Activated CD8-positive, alpha-beta memory T cell treated with anti-CD3 and anti-CD28 coated beads for 36 hours (primary cell): Measurements from ENCODE around the gene BIK. TPM values are rescaled to one million over a fixed set of nuclear protein-coding genes. Genes with fewer than 3 reads are reported as not detected.

Experiments used
- CTCF ChIA-PET: fragments of 350-600 bp; sonication (Branson Sonifier 250); formaldehyde crosslinking; loops from one replicate; lab custom pipeline; 2021; ENCODE audit warnings: antibody characterized with exemption; lab: Charles Lee
- POLR2A ChIA-PET: fragments of 350-600 bp; sonication (Branson Sonifier 250); formaldehyde crosslinking; loops from one replicate; lab custom pipeline; 2021; ENCODE audit warnings: antibody characterized with exemption; lab: Charles Lee
- total RNA-seq, 2 experiments: library from RNA; stranded (reverse); gene quantifications; one replicate each; pipeline ENCODE4 v1.2.3, GENCODE V29; 2021

Gene BIK
- total RNA-seq, 2 experiments from 2014 or later, result 3.5 to 4.4 TPM

- CTCF ChIA-PET, result interaction anchor here (0.6 to 1.3 kb wide), 2 partner anchors 24 to 45 kb away, joined by 3 to 5 read pairs; no protein-coding TSS in a partner anchor
- POLR2A ChIA-PET, result interaction anchor here (0.6 kb wide), 1 partner anchor 13 kb away, joined by 11 read pairs; no protein-coding TSS in a partner anchor
Measured at GRCh38 chr22:43152357-43153071, 42.0 kb downstream of the BIK start.

DNA sequence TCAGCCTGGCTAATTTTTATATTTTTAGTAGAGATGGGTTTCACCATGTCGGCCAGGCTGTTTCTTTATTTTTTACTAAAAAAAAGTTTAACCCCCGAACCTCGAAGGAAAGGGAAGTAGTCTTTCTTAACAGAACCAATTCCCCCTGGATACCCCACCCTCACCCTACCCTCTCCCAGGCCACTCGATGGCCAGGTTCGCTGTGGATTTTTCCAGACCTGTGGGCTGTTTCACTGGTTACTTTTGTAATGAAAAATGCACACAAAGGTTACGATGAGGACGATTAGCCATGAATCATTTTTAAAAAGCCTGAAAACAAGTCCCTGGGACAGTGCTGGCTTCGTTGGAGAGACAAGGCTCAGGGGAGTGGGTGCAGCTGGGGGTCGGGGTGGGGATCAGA lies 43.3 kb downstream of the BIK start:
- CTCF ChIA-PET, result no interaction called here
- POLR2A ChIA-PET, result interaction anchor here (0.6 kb wide), 1 partner anchor 1551 kb away, joined by 3 read pairs; no protein-coding TSS in a partner anchor

- ChIA-PET POLR2A (no interaction called here), CTCF (interaction anchor here (0.5 kb wide), 1 partner anchor 345 kb away, joined by 3 read pairs; no protein-coding TSS in a partner anchor)
Measured at GRCh38 chr22:43154887-43155536, 44.5 kb downstream of the BIK start.

DNA sequence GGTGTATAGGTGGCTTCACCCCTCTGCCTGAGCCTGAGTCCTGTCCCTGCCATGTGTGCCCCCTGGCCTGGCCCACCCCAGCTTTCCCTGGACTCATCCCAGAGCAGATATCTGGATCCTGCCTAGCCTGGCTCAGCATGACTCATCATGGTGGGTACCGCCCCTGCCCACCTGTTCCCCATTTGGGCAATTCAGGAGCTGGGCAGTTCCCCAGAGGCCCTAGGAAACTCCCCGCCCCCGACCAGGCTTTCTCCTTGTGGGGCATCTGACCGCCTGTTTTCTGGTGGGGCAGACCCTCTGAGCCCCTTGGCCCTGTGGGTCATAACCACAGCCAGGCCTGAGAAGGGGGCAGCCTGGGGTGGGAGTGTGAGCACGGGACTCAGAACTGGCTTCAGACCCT lies 45.2 kb downstream of the BIK start:
- ChIA-PET POLR2A (no interaction called here), CTCF (no interaction called here)

DNA sequence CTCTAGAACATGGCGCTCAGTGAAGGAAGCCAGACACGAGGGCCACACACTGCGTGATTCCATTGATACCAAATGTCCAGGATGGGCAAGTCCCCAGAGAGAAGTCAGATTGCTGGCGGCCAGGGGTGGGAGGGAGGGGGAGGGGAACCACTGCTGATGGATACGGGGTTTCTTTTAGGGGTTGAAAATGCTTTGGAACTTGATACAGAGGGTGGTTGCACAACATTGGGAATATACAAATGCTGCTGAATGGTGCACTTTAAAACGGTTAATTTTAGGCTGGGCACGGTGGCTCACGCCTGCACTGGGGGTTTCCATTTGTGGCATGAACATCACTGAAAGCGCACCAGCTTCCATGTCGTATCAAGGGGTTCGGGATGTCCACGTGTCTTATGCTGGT lies 45.9 kb downstream of the BIK start:
- ChIA-PET CTCF (no interaction called here), POLR2A (no interaction called here)

GRCh38 chr22:43157874-43158546 lies 47.5 kb downstream of the BIK start:
- POLR2A ChIA-PET, result no interaction called here
- CTCF ChIA-PET, result no interaction called here

GRCh38 chr22:43158778-43159483 lies 48.4 kb downstream of the BIK start:
- ChIA-PET POLR2A (no interaction called here), CTCF (no interaction called here)

DNA sequence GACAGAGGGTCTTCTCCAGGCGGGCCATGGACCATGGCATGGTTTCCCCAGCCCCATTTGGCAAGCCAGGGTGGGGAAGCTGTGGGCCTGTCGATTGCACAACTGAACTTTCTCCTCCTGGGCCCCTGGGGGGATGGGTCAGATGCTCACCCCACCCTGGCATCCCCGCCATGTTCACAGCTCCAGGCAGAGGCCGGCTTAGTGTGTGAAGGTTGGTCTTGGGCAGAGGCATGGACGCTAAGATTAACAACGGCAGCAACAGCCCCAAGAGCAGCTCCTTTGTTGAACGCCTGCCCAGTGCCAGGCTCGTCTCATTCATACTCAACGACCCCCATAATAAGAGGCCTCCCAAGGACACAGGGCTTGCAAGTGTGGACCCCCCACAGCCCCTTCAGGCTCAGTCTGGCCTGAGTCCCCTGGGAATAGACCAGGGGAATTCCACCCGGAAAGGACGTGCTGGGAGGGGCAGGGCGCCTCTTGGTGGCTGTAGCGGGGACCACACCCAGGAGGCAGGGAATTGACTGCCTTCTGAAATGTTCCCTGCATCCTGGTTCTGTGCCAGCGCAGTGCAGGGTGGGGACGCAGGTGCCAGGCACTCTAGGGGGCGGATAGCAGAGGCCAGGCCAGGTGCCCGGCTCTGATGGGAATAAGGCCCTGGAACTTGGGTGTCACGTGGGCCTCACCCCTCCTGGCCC lies 49.1 kb downstream of the BIK start:
- ChIA-PET CTCF (no interaction called here), POLR2A (no interaction called here)

DNA sequence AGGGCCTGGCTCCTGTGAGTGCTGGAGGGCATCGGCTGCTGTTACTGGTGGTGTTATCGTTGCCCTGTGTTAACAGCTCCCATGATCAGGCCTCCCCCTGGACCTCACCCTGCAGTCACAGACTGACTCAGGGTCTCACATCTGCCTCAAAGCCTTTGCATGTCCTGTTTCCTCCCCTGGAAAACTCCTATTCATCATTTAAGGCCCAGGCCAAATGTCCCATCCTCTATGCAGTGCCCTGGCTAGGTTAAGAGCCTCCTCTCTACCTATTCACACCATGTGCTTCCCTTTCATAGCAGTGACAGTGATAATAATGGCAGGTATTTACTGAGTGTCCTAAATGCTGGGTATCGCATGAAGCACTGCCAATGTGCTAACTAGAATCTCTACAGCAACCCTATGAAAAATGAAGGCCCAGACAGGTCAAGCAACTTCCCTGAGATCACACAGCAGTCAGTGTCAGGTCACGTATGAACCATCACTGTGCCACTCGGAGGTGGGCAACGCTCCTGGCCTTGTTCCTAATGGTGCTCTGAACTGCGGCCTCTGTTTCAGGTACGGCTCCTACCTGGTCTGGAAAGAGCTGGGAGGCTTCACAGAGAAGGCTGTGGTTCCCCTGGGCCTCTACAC lies 50.1 kb downstream of the BIK start:
- ChIA-PET POLR2A (interaction anchor here (0.5 kb wide), 1 partner anchor 239 kb away, joined by 8 read pairs; no protein-coding TSS in a partner anchor), CTCF (no interaction called here)

GRCh38 chr22:43162412-43163150 lies 52.0 kb downstream of the BIK start:
- ChIA-PET CTCF (interaction anchor here (0.6 kb wide), 1 partner anchor 19 kb away, joined by 3 read pairs; the partner anchor contains the start of gene MCAT), POLR2A (interaction anchor here (0.5 kb wide), 1 partner anchor 1439 kb away, joined by 4 read pairs; no protein-coding TSS in a partner anchor)

GRCh38 chr22:43163241-43163795 lies 52.8 kb downstream of the BIK start:
- ChIA-PET POLR2A (interaction anchor here (0.5 to 0.7 kb wide), 2 partner anchors 129 to 1438 kb away, joined by 4 to 5 read pairs; no protein-coding TSS in a partner anchor), CTCF (interaction anchor here (0.6 kb wide), 1 partner anchor 20 kb away, joined by 3 read pairs; the partner anchor contains the start of gene MCAT)

DNA sequence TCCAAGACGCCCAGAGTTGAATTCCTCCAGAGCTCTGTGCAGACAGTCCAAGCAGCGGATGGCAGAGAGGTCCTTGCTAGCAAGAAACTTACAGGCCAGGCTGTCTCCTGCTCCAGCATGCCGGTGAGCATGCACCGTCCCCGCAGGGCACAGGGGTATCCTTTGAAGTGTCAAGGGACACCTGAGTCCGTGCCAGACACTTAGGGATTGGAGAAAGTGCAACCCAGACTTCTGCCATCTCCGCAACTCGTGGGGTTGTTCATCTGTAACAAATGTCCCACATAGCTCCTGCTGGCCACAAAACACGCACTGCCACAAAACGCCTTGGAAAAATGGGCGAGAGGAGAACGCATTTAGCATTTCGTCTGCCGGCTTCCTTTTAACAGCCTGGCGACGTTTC lies 54.1 kb downstream of the BIK start:
- ChIA-PET CTCF (interaction anchor here (0.6 kb wide), 1 partner anchor 55 kb away, joined by 3 read pairs; no protein-coding TSS in a partner anchor), POLR2A (no interaction called here)

GRCh38 chr22:43166132-43166930 lies 55.8 kb downstream of the BIK start:
- POLR2A ChIA-PET, result no interaction called here
- CTCF ChIA-PET, result no interaction called here

DNA sequence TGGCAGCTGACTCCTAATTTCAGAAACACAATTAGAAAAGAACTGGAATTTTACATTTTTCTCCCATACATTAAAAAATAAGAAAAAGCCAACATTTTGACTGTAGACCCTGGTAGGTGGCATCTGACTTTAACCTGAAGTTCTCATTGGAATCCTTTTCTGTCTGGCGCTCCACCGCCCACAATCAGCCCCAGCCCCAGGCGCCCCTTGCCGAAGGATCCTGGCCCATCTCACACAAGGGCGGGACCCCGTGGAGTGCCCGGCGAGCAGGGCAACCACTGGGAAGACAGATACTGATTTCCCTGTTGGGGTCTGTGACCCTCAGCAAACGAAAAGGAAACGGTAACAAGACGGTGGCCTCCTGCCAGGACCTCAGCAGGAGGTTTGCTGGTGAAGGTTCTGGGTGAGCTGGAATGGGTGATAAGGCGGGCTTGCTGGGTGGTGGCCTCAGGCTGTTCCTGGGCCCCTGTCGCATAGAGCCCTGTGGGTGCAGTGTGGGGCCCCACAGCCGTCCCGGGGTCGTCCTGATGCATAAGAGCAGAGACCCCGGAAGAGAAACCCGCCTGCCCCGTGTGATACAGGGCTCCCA lies 56.5 kb downstream of the BIK start:
- ChIA-PET POLR2A (no interaction called here), CTCF (no interaction called here)

GRCh38 chr22:43168471-43169309 lies 58.1 kb downstream of the BIK start:
- ChIA-PET CTCF (no interaction called here), POLR2A (interaction anchor here (0.5 to 0.6 kb wide), 2 partner anchors 23 to 81 kb away, joined by 3 read pairs; no protein-coding TSS in a partner anchor)
